Measurements from ENCODE around the gene MINDY2. TPM values are rescaled to one million over a fixed set of nuclear protein-coding genes. Genes with fewer than 3 reads are reported as not detected.
A peak's percentile ranks its signal among the peaks of the same experiment; 100 is the strongest.
"Not testable (repeated sequence)": the region's sequence is repeated elsewhere in the genome, so short reads cannot be mapped to it uniquely, and the experiment has no call there.

Gene MINDY2
- total RNA-seq, 1 donor from 2014 or later: 15.5 TPM

DNA sequence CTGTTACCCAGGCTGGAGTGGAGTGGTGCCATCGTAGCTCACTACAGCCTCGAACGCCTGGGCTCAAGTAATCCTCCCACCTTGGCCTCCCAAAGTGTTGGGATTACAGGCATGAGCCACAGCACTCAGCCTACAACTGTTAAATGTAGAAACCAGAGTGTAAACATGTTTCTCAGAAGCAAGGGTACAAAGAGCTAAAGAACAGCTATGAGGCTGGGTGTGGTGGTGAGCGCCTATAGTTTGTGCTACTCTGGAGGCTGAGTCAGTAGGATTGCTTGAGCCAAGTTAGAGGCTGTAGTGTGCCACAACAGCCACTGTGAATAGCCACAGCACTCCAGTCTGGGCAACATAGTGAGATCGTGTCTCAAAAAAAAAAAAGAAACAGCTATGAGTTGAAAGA is 4.8 kb upstream of the MINDY2 start:
- H3K27ac ChIP-seq: no peak overlapping the region
- peaks cover 10% of the 10 kb centered on the region for H3K4me1 ChIP-seq
- intact Hi-C loops (cut with DNase I): no loop called here
- H3K36me3 ChIP-seq: no peaks in the 10 kb centered on the region
- H3K27me3 ChIP-seq: no peaks in the 10 kb centered on the region
- H3K9me3 ChIP-seq: no peaks in the 10 kb centered on the region
- no peak overlapping the region for H3K4me3 ChIP-seq
- DNase-seq (ENCODE audit: extremely low spot score in 2 of 2): no peak
- TF ChIP-seq POLR2A (IDR thresholded peaks at IDR 0.05) (no peak), POLR2AphosphoS5 (IDR thresholded peaks at IDR 0.05; ENCODE audit: insufficient read depth in 1 of 2, low read depth in 1 of 2) (no peak)
- TF ChIP-seq, protein P1, sequence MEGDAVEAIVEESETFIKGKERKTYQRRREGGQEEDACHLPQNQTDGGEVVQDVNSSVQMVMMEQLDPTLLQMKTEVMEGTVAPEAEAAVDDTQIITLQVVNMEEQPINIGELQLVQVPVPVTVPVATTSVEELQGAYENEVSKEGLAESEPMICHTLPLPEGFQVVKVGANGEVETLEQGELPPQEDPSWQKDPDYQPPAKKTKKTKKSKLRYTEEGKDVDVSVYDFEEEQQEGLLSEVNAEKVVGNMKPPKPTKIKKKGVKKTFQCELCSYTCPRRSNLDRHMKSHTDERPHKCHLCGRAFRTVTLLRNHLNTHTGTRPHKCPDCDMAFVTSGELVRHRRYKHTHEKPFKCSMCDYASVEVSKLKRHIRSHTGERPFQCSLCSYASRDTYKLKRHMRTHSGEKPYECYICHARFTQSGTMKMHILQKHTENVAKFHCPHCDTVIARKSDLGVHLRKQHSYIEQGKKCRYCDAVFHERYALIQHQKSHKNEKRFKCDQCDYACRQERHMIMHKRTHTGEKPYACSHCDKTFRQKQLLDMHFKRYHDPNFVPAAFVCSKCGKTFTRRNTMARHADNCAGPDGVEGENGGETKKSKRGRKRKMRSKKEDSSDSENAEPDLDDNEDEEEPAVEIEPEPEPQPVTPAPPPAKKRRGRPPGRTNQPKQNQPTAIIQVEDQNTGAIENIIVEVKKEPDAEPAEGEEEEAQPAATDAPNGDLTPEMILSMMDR (IDR thresholded peaks at IDR 0.05): no peak

DNA sequence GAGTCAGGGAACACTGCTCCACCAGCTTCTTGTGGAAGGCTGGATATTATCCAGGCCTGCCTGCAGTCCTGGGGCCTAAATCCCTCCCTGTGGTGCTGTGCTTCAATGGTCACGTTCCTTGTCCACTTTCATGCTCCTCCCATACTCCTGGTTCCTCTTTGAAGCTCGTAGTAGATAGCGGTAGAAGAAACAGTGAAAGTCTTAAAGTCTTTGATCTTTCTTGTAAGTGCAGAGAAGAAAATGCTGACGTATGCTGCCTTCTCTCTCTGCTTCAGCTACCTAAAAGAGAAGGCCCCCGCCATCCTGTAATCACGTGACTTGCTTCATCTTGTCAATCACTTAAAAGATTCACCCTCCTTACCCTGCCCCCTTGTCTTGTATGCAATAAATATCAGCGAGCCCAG is 2.5 kb upstream of the MINDY2 start:
- intact Hi-C loops (cut with DNase I); H3K27ac ChIP-seq; DNase-seq (ENCODE audit: extremely low spot score in 2 of 2); H3K36me3 ChIP-seq; H3K27me3 ChIP-seq; H3K4me3 ChIP-seq; H3K9me3 ChIP-seq: not testable (repeated sequence)
- peaks cover 29% of the 10 kb centered on the region for H3K4me1 ChIP-seq

DNA sequence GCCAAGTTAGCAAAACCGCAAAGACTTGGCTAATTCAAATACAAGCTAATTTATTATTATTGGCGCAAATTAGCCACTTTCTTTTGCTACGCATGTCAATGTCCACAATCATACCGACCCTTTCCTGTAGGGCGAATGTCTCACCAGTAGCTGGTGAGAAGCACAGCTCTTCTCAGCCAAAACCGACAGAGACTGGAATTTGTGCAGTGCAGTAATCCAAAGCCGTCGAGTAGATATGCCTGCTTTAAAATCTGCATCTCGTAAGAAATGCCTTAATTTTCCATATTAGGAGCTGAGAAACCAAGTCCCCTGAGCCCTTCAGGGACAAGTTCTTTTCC is 614 bp upstream of the MINDY2 start:
- Histone ChIP-seq H3K27ac (peak overlapping the region; percentile 98), H3K36me3 (no peaks in the 10 kb centered on the region), H3K4me3 (peak overlapping the region; percentile 83 to 99), H3K4me1 (peaks cover 46% of the 10 kb centered on the region), H3K27me3 (no peaks in the 10 kb centered on the region), H3K9me3 (no peaks in the 10 kb centered on the region)
- intact Hi-C loops (cut with DNase I): no loop called here
- DNase-seq (ENCODE audit: extremely low spot score in 2 of 2): no peak
- TF ChIP-seq, protein P1 (IDR thresholded peaks at IDR 0.05): peak in 2 of 3 experiments; percentile 6 to 15
- TF ChIP-seq POLR2A (IDR thresholded peaks at IDR 0.05): no peak

DNA sequence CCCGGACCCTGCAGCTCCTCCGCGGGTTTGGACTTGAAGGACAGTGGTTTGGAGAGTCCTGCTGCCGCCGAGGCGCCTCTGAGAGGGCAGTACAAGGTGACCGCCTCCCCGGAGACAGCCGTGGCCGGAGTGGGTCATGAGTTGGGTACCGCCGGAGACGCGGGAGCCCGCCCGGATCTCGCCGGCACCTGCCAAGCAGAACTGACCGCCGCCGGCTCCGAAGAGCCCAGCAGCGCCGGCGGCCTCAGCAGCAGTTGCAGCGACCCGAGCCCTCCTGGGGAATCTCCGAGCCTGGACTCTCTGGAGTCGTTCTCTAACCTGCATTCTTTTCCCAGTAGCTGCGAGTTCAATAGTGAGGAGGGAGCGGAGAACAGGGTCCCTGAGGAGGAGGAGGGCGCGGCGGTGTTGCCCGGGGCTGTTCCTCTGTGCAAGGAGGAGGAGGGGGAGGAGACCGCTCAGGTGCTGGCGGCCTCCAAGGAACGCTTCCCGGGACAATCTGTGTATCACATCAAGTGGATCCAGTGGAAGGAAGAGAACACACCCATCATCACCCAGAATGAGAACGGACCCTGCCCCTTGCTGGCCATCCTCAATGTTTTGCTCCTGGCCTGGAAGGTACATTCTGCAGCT is 634 bp downstream of the MINDY2 start:
- peak overlapping the region; percentile 83 to 99 for H3K4me3 ChIP-seq
- H3K4me1 ChIP-seq: peaks cover 55% of the 10 kb centered on the region
- no peaks in the 10 kb centered on the region for H3K9me3 ChIP-seq
- peak overlapping the region; percentile 98 for H3K27ac ChIP-seq
- TF ChIP-seq POLR2A (IDR thresholded peaks at IDR 0.05) (no peak), POLR2AphosphoS5 (IDR thresholded peaks at IDR 0.05; ENCODE audit: insufficient read depth in 1 of 2, low read depth in 1 of 2) (no peak)
- TF ChIP-seq, protein P1 (IDR thresholded peaks at IDR 0.05): no peak
- H3K36me3 ChIP-seq: no peaks in the 10 kb centered on the region
- peak in 1 of 2 donors; percentile 91 for DNase-seq (ENCODE audit: extremely low spot score in 2 of 2)
- intact Hi-C loops (cut with DNase I): no loop called here
- H3K27me3 ChIP-seq: no peaks in the 10 kb centered on the region

DNA sequence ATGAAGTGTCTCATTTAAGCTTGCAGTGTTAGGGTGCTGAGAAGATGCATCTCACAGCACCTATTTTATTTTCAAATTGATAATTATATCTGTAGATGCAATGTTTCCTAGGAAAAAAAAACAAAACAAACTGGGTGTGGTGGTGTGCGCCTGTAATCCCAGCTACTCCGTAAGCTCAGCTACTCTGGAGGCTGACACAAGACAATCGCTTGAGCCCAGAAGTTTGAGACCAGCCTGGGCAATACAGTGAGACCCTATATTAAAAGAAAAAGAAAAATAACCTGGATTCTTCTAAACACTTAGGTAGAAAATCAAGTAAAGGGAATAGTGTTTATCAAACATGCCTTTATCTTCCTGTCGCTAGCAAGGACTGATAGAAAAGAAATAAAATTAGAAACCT is 1.9 kb downstream of the MINDY2 start:
- Histone ChIP-seq H3K36me3 (no peaks in the 10 kb centered on the region), H3K4me1 (peaks cover 55% of the 10 kb centered on the region), H3K27me3 (no peaks in the 10 kb centered on the region), H3K27ac (no peak overlapping the region), H3K4me3 (peak overlapping the region; percentile 83 to 99), H3K9me3 (no peaks in the 10 kb centered on the region)
- intact Hi-C loops (cut with DNase I): no loop called here
- no peak for DNase-seq (ENCODE audit: extremely low spot score in 2 of 2)
- TF ChIP-seq POLR2A (IDR thresholded peaks at IDR 0.05): no peak
- TF ChIP-seq, protein P1 (IDR thresholded peaks at IDR 0.05): no peak
- TF ChIP-seq POLR2AphosphoS5 (IDR thresholded peaks at IDR 0.05; ENCODE audit: insufficient read depth in 1 of 2, low read depth in 1 of 2): no peak
